HT1080 (cell line): ENCODE results near the gene AIFM3. TPM values are rescaled to one million over a fixed set of nuclear protein-coding genes. Genes with fewer than 3 reads are reported as not detected.
"Not testable (repeated sequence)": the region's sequence is repeated elsewhere in the genome, so short reads cannot be mapped to it uniquely, and the experiment has no call there.

Experiments used
- DNase-seq: peaks from one replicate; pipeline ENCODE4 v3.0.0-alpha.2; 2015; ENCODE audit warnings: low read depth
- total RNA-seq: library from RNA; depleted of rRNA; stranded (reverse); fragments of >200 nt; shearing (Covaris generic); gene quantifications from 2 replicates; pipeline ENCODE4 v1.2.3, GENCODE V29; 2014

The AIFM3 gene
- total RNA-seq, 1 experiment from 2014 or later = not detected

GRCh38 chr22:21000987-21001600 lies 34.0 kb downstream of the AIFM3 start:
- DNase-seq = no peak

DNA sequence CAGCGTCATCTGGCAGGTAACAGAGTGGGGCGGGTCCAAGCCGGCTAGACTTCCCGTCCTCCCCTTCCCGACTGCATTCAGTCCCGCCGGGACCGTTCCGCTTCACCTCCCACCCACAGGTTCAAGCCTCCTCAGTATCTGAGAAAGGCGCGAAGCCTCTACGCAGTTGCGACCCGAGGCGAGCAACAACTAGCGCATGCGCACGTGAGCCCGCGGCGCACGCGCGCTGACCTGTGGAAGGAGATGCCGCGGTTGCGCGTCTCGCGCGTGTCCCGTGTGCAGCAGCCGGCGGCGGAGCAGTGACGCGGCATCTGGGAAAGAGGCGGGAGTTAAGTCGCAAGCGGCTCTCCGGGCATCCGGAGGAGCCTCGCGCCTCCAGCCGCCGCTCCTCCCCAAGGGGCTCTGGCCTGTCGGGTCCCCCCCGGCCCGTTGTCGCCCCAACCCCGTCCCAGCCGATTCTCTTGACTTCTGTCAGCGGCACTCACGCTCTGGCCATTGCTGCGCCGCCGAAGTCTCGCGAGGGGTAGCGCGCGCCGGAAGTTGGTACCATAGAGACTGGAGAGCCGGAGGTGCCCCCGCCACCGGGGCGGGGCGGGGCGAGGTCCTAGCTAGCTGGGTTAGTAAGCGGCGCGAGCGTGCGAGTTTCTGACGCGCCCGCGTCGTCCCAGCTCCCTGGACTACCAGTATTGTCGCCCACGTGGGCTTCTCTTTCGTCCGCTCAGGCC lies 34.7 kb downstream of the AIFM3 start, which contains the start of gene THAP7:
Gene THAP7, minus strand, starts transcription at position 518 of the 725 bp plus-strand sequence. Its CDS starts 207 bp downstream, at position 311.
- DNase-seq = peak; percentile 91

DNA sequence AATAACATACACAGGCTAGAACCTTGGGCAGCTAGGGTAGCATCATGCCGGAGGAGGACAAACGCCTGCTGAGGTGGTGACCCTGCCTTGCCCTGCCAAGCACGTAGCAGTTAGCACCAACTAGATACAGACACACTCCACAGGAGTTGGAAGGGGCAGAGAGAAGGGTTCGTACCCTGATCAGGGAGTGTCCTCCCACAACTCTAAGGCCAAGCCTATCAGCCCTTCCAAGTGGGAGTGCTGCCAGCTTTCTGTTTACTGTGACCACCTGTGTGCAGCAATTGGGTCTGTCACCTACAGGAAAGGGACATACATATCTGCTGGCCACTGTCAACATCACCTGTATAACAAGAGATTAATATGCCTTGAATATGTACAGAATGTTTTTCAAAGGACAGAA lies 36.7 kb downstream of the AIFM3 start:
- DNase-seq = no peak

GRCh38 chr22:21009208-21009607 lies 42.2 kb downstream of the AIFM3 start:
- not testable (repeated sequence) for DNase-seq

- peak; percentile 36 for DNase-seq
These were observed 42.8 kb downstream of the AIFM3 start for GRCh38 chr22:21009638-21010425.

DNA sequence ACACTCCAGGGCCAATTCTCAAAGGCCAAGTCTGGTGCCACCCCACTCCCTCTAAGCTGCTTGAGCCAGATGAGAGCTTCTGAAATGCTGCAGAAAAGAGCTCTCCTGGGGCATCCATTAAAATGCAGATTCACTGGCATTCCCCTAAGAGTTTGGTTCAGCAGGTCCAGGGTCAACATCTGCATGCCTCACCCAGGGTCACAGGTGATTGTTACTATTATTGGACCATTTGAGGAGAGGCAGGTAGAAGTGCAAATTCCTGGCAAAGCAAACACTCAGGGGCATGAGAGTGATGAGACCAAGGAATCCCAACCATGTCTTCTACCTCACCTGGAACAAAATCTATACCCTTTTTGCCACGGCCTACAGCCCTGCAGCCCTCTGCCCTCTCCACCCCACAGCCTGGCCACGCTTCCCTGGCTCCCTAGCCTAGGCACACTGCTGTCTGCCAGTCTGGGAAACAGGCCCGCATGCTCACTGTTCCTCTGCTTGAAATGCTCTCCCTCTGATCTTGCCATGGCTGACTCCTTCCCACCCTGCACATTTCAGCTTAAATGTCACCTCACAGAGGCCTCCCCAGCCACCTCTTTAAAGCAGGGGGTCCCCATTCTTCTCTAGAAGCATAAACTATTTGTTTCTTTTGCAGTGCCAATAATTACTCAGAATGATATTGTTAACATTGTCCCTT lies 43.5 kb downstream of the AIFM3 start:
- DNase-seq = no peak

- no peak for DNase-seq
These were observed 45.7 kb downstream of the AIFM3 start for GRCh38 chr22:21012446-21013407.

- no peak for DNase-seq
These were observed 46.7 kb downstream of the AIFM3 start for GRCh38 chr22:21013657-21014201.

- DNase-seq = peak; percentile 82
These were observed 47.2 kb downstream of the AIFM3 start for GRCh38 chr22:21014202-21014725.

DNA sequence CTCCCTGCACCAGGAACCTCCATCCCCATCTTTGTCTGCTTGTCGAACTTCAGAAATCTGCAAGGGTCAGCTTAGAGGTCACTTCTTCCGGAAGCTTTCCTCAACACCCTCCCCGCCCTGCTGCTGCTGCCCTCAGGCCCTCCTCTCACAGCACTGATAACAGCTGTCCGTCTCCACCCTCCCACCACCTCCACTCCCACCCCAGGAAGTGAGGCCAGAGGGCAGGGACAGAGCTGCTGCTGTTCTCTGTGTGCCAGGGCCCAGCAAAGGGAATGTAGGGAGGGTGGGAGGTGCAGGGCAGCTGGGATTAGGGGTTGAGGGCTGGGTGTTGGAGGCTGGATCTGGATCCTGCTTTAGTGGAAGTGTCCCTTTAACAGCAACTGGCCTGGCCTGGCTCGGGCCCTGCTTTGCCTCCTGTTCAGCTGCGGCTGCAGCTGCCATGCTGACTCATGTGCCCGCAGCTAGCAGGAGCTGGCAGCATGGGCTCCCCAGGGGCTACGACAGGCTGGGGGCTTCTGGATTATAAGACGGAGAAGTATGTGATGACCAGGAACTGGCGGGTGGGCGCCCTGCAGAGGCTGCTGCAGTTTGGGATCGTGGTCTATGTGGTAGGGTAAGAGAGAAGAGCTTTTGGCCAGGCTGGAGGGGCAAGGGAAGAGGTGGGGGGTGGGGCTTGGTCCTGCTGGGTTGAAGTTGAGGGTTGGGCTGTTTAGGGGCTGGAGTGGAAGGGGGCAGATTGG lies 47.8 kb downstream of the AIFM3 start, which contains the start of gene P2RX6:
Gene P2RX6, plus strand, starts transcription at position 440 of the 740 bp plus-strand sequence. Its CDS starts 10 bp downstream, at position 450.
- DNase-seq = peak; percentile 63

DNA sequence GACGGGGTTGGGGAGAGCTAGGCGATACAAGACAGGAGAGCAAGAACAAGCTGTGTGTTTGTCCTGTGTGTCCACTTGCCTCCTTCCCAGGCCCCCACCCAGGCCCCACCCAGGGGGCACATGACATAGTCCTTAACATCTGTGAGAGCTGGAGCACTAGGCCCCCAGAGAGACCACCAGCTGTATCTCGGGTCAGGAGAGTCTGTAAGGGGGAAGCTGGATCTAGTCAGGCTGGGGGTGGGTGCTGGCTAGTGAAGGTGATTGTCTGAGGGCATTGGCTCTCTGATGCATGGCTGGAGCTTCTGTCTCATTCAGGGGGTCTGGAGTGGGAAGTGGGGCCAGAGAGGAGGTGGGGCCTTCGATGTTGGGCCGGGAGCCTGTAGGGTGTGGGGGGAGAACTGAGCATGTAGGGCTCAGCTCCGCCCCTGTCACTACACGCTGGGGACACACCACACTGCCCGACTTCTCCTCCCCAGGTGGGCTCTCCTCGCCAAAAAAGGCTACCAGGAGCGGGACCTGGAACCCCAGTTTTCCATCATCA lies 48.5 kb downstream of the AIFM3 start:
- DNase-seq = no peak

DNA sequence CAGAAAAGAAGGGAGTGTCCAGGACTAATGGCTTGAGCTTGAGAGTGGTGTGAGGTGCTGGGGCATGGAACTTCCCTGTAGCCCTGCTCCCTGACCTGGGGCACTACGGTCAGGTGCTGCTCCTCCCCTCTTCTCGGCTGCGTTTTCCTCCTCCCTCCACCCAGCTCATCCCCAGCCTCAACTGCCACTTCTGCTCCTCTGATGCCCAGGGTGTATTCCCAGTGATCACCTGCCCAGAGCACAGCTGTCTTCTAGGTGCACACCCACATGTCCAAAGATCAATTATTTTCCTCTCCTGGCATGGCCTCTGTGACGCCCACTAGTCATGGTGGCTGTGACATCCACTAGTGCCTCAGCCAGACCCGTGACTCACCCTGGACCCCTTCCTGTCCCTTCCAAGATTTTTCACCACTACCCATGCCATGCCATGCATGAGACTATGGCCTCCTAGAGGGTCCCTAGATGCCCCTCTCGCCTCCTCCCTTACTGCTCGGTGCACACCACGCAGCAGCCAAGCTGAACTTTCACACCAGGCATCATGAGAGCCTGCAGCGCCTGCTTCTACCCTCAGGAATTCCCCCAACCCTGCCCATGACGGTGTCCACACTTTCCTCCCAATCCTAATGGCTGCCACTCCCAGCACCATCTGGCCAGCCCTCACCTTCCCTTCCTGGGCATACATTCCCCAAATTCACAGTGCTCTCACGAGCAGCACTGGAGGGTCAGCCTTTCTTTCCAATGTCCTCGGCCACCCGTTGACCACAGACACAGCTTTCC lies 49.8 kb downstream of the AIFM3 start:
- DNase-seq = no peak

DNA sequence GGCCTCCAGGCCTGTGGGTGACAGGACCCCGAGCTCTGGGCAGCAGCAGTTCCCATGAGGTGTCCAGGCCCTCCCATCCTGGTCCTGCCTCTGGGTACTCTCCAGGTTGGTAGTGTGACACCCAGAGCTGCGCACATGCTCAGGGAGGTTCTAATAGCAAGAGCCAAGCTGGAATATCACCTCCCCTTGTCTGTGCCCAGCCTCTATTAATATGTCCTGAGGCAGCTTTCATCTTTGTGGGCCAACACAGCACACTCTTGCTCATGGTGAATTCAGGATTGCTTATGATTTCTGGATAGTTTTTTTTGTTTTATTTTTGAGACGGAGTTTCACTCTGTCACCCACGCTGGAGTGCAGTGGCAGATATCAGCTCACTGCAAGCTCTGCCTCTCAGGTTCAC lies 51.3 kb downstream of the AIFM3 start:
- DNase-seq = no peak

DNA sequence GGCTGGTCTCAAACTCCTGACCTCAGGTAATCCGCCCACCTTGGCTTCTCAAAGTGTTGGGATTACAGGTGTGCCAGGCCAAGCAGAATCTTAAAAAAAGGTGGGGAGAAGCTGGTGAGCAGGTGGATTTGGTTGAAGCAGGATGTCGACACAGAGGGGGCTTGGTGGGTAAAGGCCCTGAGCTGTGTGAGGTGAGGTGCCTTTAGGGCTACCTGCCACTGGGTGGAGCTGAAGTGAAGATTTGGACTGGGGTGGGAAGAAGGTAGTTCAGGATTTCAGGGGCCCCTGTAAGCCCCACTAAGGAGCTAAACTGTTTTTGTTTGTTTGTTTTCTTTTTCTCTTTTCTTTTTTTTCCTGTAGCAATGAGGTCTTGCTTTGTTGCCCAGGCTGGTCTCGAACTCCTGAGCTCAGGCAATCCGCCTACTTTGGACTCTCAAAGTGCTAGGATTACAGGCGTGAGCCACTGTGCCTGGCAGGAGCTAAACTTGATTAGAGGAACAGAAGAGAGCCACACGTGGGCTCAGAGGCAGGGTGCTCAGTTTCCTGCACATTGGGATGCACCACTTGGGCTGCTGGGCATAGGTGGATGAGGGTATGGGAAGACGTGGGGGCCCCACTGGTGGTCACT lies 53.9 kb downstream of the AIFM3 start:
- no peak for DNase-seq

GRCh38 chr22:21022507-21022906 lies 55.5 kb downstream of the AIFM3 start:
- no peak for DNase-seq

DNA sequence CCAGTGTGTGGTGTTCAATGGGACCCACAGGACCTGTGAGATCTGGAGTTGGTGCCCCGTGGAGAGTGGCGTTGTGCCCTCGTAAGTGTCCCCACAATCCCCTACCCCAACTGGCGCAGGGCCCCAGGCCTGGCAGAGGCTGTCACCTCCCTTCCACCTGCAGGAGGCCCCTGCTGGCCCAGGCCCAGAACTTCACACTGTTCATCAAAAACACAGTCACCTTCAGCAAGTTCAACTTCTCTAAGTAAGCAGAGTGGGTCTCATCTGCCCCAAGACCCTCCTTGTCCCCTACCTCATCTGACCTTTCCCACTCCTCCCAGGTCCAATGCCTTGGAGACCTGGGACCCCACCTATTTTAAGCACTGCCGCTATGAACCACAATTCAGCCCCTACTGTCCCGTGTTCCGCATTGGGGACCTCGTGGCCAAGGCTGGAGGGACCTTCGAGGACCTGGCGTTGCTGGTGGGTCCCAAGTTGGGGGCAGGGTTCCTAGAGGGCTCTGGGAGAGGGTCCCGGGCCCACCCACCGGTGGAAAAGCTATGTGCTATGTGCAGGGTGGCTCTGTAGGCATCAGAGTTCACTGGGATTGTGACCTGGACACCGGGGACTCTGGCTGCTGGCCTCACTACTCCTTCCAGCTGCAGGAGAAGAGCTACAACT lies 56.0 kb downstream of the AIFM3 start:
- no peak for DNase-seq

- no peak for DNase-seq
These were observed 58.2 kb downstream of the AIFM3 start for GRCh38 chr22:21025266-21025665.
